GM18867 (cell line): ENCODE measurements around the gene SHC1.
A peak's percentile ranks its signal among the peaks of the same experiment; 100 is the strongest.

Source experiments
- ATAC-seq: cut with Tn5 transposase; IDR thresholded peaks from one replicate; pipeline ENCODE4 v1.9.1; 2021; ENCODE audit warnings: mild to moderate bottlenecking, moderate library complexity; ENCODE audit not compliant: unreplicated experiment

SHC1 gene

DNA sequence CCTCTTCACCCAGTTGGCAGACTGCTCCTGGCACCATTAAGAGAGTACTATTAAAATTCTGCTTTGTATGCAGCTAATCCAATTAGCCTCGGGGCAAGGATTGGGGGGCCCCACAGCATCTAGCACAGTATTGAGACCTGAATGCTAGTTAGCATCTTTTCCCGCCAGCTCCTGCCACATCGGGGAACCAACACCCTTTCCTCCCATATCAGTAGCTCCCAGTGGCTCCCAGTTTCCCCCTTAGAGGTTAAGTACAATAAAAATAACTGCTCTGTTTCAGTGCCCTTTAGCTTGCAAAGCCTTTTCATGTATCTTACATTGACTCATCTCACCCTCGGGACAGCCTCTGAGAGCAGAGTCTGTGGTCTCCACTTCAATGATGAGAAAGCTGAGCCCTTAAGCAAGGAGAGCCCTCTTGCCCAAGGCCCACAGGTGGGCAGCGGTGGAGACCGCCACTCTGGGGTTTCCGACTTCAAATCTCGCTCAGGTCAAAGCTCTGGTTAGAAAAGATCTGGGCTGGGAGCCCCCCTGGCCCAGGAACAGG lies 29.8 kb downstream of the SHC1 start:
- no peak for ATAC-seq

DNA sequence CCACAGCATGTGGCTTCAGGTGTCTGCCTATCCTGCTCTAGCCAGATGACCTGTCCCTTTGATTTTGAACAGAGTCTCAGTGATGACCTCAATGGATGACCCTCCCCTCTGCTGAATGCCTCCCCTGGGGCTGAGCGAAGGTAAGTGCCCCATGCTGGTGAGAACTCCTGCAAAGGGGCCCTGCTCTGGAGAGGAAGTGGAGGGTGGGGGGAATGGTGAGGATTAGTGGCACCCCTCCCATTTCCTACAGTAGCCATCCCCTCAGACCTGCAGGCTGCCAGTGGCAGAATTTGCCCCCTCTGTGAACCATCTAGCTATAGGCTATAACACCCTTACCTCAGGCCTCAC lies 30.4 kb downstream of the SHC1 start:
- no peak for ATAC-seq

DNA sequence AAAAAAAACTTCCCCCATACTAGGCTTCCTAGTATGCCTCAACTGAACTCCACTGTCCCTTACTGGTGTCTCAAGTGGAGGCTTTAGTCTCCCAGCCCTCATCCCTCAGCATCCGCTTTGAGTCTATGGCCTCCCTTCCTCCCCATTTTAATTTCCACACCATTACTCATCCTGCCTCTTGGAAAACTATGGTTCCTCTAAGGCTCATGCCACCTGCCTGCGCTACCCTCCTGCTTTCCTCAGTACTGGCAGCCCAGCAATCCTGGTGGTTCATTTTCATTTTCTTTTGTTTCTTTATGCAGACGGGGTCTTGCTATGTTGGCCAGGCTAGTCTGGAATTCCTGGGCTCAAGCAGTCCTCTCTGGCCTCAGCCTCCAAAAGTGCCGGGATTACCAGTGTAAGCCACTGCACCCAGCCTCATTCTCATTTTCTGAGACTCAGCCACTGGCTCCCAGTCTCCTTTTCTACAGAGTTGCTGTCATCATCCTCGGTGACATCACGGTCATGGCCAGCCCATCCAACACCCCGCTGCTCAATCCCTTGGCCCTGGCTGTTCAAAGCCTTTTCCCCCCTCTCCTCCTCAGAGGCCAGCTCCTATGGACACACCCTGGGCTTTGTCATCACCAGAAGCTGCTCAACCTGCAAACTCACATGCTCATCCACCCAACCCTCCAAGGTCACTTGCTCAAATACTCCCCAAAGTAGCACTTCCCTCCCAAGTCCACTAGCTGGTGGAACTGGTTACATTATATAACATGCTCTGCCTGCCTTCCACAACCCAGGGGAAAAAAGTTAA lies 31.7 kb downstream of the SHC1 start:
- ATAC-seq = no peak

DNA sequence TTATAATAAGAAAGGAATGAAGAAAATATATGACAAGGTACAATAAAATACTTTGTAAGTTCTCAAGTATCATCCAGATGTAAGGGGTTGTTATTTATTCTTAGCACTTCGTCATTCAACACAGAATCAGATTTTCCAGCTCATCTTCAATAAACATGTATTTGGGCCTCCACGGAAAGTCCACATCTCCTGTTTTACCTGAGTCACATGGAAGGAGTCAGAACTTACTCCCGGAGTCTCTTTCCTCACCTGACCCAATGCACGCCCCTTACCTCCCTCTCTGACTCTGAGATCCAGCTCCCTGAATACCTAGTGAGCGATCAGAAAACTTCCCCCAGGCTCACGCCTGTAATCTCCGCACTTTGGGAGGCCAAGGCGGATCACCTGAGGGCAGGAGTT lies 32.6 kb downstream of the SHC1 start:
- ATAC-seq = no peak

DNA sequence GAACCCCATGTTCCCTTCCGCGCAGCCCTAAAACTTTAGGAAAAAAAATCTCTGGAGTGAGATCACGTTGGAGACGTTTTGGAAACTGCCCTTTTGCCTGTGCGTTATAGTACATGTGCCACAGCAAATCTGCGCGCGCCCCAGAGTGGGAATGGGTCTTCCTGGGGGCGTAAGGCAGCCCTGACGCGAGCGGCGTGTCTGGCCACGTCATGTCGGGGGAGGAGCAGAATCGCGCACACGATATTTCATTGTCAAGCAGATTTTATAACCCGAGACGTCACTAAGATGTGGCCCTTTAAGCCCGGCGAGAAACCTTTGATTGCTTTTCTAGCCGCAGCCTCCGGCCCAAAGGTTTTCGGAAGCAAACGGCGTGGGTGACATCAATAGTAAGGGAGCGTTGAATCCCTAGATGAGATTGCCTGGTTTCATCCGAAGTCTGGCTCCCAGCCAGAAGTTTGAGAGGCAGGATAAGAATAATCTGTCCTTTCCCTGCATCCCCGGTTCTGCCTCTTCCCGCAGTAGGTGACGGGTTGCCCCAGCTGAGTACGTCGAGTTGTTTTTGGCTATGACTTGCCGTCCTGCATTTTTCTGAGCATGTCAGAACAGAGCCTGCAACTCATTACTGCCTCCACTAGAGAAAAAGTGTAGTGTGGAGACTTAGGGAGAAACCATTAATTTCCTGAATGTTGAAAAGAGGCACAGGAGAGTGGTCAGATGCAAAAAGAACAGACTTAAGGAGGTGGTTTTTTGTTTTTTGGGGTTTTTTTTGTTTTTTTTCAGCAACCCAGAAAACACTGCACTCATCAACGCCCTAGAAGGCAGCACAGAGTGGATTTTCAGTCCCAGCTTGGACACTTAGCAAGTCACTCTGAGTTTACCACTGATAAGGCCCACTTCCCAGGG lies 33.2 kb downstream of the SHC1 start:
- ATAC-seq = peak; percentile 67

DNA sequence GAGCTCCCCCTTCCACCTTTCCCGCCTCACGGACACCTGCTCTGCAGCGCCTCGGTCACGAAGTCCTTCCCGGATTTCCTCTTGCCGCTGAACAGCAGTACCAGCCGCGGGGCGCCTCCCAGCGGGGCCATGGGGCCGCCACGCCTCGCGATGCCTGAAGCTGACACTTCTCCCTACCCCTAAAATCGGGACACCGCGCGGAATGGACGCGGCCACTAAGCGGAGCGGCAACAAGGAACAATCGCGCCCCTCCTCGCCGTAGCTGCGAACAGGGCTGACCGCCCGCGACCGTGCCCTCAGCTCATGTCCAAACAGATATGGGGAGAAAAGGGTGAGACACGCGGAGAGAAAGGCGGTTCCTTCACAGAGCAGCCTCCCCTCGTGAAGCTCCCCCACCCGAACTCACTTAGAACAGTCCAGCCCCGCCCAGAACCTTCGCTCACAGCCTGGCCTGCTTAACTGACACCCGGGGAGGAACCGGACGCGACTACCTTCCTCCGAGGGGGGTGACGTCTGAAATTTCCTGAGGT lies 33.9 kb downstream of the SHC1 start, which contains the start of gene PMVK:
TSS of gene PMVK (minus strand) at position 165 of the 530 bp plus-strand sequence. CDS start at position 131, 34 bp downstream.
- ATAC-seq = peak; percentile 80

DNA sequence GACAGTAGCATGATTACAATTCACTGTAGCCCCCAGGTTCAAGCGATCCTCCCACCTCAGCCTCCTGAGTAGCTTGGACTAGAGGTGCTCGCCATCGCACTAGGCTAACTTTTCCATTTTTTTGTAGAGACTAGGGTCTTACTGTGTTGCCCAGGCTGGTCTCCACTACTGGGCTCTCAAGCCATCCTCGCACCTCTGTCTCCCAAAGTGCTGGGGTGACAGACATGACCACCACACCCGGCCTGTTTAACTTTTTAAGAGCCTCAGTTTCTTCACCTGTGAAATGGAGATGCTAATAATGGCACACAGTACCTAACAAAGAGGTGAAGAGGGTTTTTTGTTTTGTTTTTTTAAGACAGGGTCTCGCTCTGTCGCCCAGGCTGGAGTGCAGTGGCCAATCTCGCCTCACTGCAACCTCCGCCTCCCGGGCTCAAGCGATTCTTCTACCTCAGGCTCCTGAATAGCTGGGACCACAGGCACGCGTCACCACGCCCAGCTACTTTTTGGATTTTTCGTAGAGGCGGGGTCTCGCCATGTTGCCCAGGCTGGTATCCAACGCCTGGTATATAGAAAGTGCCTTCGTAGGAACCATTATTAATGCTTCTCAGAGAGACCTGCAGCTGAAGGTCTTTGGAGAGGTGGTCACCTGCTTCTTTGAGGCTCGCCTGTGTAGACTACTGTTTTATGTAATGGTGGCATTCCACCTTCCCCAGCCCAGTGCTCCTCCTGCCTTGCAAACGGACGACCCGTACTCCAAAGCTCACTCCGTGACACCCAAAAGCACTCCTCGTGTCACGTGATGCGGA lies 34.6 kb downstream of the SHC1 start:
- ATAC-seq = peak; percentile 4

DNA sequence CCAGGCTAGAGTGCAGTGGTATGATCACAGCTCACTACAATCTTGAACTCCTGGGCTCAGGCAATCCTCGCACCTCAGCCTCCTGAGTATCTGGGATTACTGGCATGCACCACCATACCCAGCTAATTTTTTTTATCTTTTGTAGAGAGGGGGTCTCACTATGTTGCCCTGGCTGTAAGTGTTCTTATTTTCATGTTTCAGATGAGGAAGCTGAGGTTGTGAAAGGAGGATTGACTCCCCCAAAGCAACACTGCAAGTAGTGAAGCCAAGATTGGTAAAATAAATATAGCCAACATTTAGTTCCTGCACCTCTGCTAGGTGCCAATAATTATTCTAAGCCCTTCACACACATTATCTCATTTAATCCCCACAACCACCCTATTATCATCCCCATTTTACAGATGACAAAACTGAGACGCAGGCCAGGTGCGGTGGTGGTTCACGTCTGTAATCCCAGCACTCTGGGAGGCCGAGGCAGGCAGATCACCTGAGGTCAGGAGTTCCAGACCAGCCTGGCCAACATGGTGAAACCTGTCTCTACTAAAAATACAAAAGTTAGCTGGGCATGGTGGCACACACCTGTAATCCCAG lies 36.1 kb downstream of the SHC1 start:
- no peak for ATAC-seq

DNA sequence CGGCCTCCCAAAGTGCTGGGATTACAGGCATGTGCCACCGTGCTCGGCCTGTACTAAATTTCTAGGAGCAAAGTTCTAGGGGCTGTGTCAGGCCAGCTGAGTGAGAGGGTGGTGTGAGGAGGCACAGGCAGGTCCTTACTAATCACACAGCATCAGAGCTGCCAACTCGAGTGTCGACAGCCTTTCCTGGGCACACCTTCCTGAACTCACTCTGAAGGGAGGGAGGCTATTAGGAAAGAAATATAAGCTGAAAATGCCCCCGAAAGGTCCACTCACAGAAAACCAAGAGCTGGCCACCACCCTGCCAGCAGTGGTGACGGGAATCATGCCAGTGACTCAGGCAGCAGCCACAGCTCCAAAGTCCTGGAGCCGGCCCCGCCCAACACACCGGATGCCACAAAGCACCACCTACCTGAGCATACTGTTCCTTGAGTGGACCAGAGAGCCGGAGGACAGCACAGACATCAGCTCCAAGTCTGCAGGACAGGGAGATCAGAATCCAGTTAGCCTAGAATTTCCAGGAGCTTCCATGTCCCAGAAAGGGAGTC lies 38.5 kb downstream of the SHC1 start:
- ATAC-seq = no peak

DNA sequence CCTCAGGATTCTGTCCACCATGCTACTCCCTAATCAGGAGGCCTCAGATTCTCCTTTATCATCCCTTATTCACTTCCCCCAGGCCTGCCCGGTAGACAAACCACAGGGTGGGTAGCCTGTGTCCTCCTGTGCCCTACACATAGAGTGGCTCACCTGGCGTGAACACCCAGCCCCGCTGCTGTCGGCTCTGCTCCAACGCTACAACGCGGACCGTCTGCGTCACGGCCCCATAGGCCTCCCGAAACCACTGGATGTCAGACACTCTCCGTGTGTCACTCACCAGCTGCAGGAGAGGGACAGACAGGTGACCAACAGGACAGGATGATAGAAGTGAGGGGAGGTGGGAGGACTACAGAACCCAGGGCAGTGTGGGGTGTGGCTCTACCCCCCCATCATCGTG lies 44.3 kb downstream of the SHC1 start:
- ATAC-seq = no peak

DNA sequence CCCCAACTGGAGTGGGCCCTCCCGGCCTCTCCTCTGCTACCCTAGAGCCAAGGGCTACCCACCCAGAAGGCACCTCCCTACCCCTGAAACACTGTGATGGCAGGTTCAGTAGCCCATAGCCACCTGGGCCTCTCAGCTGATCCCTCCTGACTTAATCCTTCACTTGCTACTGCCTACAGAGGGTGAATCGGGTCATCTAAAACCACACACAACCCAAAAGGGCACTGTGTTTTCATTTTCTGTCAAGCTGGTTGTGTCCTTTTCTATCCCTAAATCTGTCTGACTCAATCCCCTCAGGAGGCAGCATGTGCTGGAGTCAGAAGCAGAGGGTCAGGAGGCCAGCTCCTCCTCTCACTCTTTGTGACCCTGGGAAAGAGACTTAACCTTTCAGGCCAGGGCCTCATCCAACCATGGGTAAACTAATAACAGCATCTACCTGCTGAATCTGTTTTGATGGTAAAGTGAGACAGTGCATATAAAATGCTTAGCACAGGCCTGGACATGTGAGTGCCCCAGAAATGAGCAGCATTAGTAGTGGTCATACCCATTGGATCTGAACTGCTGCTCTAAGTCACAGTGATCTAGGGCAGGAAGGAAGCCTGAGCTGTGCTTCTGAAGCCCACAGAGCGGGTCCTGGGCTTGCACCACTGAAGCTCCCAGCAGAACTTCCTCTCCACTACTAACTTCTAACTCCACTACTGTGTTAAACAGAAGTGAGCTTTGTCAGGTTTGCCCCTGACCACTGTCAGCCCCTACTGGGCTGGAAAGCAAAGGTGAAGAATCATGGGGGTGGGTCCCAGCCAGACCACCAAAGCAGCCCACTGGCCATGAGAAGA lies 45.0 kb downstream of the SHC1 start:
- no peak for ATAC-seq

DNA sequence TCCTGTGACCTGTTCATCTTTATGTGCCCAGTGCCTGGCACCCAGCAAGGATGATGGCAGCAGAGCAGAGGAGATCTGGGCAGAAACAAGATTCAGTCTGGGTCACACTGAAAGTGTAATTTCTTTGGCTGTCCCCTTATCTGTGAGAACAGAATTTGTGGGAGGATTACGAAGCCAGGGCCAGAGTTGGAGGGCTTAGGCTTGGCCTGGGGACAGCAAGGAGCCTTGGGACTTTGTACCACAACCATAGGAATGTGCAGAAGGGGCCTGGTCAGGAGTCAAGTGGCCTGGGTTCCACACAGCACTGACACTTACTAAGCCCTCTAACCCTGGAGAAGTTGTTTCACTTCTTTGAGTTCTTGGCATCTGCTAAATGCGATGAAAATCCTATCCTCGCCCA lies 46.9 kb downstream of the SHC1 start:
- ATAC-seq = no peak

DNA sequence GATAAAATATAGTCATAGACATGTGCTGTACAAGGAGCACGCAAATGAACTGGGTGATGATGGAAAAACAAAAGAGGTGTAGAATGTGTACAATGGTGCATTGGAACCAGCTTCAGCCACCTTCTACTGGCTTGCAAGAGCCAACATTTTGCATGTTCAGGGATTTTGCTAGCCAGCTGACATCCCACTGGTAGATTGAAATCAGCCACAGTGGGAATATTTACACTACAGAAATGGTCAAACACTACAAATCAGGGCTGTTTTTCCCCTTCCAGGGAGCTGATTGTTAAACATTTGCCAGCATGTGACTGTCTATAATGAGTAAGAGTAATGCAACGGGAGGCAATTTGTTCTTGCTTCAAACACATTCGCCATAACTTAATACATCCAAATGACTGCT lies 57.3 kb downstream of the SHC1 start:
- ATAC-seq = no peak

DNA sequence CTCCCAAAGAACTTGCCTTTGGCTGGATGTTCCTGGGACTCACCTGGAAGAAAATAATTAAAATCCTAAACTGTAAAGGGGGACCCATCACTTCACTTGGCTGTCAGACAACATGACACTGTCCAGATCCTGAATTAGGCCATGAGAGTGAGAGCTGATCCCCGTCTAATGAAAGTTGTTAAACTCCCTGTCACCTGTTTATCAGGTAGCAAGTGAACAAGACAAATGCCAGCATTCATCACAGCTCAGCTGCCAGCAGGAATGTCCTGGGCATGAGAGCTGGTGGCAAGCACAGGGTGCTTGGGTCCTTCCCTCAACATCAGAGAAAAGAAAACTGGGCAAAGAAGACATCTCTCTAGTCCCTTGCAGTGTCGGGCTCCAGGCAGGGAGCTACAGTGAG lies 57.8 kb downstream of the SHC1 start:
- ATAC-seq = no peak
